Embryonic facial prominence (tissue), 1 donor: ENCODE data around the gene C3orf80.
"Not testable (repeated sequence)": the region's sequence is repeated elsewhere in the genome, so short reads cannot be mapped to it uniquely, and the experiment has no call there.

Experiments used
- DNase-seq: peaks from one replicate; pipeline ENCODE4 v3.0.0-alpha.2; 2016; ENCODE audit errors: extremely low spot score

The C3orf80 gene

DNA sequence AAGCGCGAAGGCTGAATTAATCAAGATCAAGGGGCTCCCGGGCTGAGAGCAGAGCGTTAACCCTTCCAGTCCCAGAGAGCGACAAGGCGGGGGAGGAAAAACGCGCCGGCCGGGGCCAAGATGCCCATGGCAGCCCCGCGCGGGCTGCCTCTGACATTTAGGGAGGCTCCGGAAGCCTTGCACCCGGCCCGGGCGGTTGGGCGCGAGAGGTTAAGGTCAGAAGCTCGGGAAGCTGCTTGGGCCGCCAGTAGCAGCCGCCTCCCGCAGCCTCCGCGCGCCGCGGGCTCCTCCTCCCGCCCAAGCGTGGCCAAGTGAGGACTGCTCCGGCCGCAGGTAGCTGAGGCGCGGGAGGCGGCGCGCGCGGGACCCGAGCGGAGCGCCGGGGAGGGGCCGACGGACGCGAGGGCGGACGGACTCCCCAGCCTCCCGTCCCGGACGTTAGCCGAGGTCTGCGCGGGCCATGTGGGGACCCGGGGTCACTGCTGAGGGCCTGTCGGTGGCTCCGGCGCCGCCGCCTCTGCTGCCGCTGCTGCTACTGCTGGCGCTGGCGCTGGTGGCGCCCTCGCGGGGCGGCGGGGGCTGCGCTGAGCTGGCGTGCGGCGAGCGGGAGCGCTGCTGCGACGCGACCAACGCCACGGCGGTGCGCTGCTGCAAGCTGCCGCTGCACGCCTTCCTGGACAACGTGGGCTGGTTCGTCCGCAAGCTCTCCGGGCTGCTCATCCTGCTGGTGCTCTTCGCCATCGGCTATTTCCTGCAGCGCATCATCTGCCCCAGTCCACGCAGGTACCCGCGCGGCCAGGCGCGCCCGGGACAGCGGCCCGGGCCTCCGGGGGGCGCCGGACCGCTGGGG is at the start of gene C3orf80:
Gene C3orf80 (plus strand): TSS at position 247 of the 850 bp plus-strand sequence. CDS start 214 bp downstream, at position 461.
- DNase-seq, result no peak

DNA sequence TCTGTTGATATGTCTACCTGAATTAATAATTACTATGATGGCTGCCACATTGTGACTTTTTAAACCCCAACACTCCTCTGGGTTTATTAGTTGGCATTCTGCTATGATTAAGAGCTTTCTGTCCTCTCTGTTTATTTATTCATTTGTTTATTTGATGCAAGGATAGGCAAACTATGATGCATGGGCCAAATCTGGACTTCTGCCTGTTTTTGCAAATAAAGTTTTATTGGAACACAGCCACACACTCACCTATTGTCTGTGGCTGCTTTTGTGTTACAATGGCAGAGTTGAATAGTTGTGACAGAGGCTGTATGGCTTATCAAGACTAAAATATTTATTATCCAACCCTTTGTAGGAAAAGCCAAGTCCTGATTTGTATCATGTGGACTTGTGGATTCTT is 48.3 kb upstream of the C3orf80 start:
- no peak for DNase-seq

DNA sequence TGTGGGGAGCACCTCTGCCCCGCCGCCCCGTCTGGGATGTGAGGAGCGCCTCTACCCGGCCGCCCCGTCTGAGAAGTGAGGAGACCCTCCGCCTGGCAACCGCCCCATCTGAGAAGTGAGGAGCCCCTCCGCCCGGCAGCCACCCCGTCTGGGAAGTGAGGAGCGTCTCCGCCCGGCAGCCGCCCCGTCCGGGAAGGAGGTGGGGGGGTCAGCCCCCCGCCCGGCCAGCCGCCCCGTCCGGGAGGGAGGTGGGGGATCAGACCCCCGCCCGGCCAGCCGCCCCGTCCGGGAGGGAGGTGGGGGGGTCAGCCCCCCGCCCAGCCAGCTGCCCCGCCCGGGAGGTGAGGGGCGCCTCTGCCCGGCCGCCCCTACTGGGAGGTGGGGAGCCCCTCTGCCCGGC is 46.6 kb upstream of the C3orf80 start:
- not testable (repeated sequence) for DNase-seq

DNA sequence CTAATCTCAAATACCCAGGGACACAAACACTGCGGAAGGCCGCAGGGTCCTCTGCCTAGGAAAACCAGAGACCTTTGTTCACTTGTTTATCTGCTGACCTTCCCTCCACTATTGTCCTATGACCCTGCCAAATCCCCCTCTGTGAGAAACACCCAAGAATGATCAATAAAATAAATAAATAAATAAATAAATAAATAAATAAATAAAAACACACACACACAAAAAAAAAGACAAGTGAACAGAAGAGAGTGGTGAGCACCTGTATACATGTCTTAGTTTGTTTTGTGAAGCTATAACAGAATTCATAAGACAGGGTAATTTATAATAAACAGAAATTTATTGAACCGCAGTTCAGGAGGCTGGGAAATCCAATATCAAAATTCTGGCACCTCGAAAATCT is 45.8 kb upstream of the C3orf80 start:
- not testable (repeated sequence) for DNase-seq

DNA sequence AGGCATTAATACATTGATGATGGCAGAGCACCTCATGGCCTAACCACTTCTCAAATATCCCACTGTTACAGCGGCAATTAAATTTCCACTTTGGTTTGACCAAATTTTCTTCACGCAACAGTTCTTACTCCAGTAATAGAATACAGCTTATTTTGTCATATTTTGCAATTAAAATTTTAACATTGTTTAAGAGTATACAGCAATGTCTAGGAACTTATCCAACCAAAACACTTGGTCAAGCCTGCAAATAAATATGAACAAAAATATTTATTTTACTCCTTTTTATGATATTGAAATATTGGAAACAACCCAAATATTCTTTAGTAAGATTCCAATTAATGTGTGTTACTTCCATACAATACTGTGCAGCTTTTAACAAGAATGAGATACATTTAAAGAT is 45.3 kb upstream of the C3orf80 start:
- DNase-seq, result no peak

DNA sequence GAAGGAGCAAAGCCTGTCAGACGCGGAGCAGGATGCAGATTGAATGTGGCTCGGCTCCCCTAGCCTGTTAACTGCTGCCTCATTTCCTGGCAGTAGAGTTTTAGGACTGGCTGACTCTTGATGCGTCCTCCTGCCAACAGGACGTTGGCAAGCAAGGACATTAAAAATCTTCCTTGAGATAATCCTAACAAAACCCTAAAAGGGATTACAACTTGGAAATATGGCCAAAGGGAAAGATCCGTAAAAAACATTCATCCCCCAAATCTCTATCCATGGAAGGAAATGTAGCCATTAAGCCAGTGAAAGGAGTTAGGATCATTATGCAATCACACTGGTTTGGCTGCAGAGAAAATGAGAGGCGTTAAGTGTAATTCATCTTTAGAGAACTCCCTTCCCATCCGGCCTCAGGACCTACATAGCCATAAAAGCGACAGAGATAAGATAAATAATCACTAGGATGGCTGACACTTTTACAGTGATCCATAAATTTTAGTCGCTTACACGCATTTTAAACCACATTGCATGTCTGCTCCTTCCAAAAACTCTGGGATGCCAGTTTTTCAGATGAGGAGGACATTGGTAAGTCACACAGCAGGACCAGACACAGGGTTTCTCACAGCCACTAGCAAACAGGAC is 44.5 kb upstream of the C3orf80 start:
- no peak for DNase-seq

DNA sequence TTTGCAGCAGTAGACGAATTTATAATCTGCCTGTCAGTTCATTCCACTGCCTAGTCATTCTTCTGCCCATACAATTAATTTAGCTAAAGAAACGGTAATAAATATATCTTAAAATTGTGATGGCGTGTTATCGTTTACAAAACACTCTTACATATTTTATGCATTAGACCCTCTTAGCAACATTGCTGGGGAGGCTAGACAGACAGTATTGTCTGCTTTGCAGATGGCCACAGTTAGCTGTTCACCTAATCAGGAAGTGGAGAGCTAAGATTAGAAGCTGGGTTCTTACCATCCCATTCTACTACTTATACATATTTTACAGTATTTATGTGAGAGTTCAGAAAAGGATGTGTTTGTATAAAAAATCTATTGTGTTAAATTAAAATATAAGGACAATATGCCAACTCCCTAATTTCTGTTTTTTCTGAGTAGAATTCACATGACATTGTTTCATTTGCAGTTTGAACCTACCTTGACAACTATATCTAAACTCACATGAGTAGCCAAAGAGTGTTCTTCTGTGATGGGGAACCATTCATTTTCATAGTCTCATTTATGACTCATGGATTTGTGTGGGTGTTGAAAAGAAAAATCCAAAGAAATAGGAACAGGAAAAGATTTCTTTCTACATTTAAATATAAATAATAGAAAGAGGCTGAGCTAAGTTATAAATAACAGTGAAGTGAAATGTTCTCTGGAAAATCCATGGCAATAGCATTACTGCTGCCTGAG is 41.7 kb upstream of the C3orf80 start:
- no peak for DNase-seq

DNA sequence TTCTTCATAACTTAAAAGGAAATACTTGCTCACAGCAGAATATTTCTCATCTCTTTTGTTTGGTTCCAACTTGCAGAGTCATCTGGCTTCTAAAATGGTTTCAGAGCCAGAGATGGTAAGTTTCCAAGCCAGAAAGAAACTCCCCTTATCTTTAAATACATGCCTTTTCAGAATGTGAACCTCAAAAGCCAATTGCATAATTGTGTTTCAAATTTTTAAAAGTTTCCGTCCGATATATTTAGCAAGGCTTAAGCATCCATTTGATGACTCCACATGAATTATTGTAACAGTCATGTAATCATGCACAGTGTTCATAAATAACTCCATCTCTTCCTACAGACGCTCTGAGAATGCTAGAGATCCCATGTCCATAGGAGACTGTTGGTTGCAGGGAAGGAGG is 40.6 kb upstream of the C3orf80 start:
- no peak for DNase-seq

DNA sequence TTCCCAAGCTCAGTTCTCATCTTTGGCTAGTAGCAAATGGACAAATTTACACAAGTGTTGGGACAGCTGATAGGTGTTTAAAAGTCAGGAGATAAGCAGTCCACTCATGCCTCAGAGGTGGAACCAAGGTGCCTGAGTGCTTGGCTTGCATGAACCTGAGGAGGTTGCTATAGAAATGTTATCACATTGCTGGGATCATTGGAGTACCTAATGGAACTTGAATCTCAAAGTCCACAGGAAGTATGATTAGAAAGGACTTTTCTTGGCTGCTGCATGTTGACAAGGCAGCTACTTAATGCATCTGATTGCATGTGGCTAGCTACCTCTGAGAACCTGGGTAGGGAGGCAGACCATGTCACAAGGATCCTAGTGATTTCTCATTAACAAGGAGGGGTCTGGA is 39.5 kb upstream of the C3orf80 start:
- no peak for DNase-seq

DNA sequence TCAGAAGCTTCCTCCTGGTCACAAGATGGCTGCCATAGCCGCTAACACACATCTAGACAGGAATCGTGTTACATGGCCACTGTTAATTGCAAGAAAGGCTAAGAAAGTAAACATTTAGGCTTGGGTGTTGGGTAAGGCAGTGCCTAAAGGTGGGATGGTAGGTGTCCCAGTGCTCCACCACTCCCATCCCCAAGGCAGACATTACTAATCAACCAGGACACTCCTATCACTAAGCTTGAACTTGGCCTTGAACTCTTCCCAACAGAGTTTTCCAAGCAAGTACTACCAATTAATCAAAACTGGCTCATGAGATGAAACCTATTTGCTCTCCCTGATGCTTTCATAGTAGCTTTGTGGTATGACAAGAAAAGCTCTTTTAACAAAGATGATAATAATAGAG is 37.9 kb upstream of the C3orf80 start:
- no peak for DNase-seq

DNA sequence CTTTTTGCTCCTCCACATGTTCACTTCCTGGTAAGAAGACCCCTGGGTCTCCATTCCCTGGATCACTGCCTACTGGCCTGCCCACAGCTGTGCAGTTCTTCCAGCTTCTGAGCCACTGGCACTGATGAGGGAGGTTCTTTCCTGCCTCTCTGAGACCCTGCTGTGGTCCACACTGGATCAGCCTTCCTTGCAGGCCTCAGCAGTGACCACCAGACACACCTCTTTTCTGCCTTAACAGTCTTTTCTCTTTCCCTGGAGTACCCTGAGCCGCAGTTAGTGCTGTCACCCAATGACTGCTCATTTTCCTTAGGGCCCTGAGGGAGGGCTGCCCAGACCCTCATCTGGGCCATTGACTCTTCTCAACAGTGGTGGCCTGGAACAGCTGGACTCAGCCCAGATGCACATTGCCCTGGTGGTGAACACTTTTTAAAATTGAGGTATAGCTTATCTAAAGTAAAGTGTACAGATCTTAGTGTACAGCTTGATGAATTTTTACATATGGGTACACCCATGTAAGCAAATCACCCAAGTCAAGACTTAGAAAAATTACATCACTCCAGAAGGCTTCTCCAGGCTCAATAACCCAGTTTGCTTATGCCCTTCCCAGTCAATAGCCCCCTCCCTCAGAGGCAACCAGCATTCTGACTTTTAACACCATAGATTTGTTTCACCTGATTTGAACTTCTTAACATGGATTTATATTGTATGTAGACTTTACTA is 32.8 kb upstream of the C3orf80 start:
- DNase-seq, result no peak

DNA sequence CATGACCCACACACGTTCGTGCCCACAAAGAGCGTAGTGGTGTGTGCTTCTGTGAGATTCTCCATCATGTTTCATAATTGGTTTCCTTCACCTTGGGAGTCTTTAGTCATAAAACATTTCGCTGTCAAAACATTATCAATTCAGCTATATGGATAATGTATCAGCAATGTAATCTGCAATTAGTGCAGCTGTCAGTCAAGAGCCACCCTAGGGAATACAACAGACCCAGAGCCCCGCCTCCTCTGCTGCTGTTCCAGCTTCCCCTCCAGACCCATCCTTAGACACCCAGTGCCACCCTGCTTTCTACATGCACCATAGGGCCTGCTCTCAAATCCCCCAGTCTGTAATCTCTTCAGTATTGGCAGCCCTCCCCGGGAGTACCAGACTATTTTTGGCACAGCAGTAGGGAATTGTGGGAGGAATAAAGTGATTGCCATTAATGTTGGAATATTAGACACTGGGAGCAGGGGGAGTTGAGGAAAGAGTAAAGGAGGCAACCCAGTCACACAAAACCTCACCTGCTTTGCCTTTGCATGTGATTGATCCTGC is 31.5 kb upstream of the C3orf80 start:
- DNase-seq, result no peak

DNA sequence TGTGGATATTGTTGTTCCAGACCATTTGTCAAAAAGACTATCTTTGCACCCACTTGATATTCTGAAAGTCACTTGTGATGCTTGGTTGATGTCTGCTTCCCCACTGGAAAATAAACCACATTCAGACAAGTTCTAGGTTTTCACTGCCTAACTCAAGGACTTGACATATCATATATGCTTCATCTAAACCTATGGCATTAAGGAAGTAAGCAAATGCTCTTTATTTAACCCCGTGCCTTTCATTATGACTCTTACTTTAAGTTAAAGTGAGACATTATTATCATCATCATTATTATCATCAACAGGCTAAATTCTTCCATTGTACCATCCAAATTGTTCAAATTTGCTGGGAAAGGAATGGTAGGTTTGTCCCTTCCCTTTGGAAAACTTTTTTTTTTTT is 30.8 kb upstream of the C3orf80 start:
- DNase-seq, result no peak

DNA sequence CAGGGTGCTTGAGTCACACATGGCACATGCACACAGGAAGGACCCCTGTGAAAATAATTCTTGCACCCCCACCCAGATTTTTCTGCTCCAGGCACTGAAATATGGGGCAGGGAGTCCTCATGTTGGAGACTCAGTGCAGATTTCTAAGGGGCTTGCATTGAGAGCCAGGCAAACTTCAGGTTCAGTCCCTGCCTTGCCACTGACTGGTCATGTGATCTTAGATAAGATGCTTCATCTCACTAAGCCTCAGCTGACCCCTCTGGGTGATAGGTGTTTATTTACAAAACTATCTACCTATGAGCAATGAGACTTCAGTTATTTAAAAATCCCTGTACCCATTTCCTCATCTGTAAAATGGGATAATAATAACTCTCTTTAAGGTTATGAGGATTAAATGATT is 30.1 kb upstream of the C3orf80 start:
- no peak for DNase-seq

DNA sequence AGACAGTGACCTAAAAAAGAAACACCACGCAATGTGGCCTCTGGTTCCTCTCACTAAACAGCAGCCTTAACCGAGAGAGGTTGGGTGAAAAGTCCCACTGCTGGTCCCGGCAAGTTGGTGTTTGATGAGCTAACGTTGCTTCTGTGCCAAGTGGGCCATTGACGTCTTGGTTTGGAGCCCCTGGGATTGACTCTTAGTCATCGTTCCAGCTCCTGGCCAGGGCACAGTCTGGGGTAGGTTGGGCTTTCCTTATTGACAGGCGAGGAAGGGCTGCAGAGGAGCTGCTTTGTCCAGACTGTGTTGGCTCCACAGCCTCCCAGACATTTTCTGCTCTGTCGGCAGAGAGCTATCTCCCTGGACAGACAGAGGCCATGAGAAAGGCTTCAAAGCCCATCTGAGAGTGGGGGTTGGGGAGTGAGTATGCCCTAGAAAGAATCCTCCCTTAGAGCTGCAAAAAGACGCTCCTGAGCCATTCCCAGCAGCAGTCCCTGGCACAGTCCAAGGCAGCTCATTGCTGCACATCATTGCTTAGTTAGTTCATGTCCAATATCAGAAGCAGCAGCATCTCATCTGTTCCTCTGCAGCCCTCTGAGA is 28.6 kb upstream of the C3orf80 start:
- DNase-seq, result no peak

DNA sequence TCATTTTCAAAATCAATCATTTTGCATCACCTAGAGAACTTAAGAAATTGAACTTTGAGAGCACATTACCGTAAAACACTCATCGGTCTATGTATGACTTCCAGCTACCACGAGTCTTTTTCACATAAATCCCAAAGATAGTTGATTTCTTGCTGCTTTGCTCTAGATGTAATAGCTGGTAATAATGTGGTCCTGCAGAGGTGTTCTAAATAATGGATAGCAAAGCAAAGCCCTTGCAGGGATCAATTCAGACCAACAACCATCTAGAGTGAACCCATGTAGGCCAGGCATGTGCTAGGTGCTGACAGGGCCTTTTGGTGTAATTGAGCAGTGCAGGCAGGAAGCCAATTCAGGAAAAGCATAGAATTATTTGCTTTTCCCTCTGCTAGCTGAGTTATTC is 26.1 kb upstream of the C3orf80 start:
- no peak for DNase-seq

DNA sequence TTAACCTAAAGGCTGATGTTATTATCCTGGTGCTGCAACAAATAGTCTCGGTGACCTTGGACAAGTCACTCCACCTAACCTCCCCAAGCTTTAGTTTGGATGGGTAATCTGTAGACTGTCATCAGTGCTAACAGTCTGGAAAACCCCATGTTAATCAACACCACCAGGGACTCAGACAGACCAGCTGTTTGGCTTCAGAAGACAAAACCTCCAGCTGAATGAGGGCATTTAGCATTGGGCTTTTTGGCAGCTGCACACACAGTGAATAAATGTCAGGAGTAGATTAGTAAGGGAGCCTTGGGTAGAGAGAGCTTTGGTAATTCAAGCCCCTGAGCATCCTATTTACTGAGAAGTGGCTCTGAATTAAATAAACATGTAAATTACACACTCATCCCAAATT is 24.9 kb upstream of the C3orf80 start:
- no peak for DNase-seq

DNA sequence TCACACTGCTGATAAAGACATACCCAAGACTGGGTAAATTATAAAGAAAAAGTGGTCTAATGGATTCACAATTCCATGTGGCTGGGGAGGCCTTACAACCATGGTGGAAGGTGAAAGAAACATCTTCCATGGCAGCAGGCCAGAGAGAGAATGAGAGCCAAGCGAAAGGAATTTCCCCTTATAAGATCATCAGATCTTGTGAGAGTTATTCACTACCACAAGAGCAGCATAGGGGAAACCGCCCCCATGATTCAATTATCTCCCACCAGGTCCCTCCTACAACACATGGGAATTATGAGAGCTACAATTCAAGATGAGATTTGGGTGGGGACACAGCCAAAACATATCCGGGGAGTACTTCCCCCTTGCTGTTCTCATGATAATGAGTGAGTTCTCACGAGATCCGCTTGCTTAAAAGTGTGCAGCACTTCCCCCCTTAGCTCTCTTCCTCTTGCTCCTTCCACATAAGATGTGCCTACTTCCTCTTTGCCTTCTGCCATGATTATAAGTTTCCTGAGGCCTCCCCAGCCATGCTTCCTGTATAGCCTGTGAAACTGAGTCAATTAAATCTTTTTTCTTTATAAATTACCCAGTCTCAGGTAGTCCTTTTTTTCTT is 20.7 kb upstream of the C3orf80 start:
- not testable (repeated sequence) for DNase-seq

DNA sequence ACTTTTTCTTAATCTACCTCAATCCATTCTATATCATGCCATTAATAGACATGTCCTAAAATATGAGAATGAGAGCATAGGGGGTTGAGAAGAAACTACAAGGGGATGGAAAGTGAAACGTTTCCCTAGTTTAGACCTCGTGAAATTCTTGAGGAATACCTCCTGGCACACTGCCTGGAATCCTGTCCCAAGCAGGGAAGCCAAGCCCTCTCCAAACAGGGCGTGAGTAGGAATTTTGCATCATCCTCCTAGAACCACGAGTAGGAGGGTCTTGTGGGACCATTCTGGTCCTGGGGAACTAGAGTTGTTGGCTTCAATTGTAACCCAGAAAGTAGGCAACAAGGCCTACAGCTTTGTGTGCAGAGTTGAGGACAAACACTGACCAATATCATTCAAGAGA is 19.6 kb upstream of the C3orf80 start:
- DNase-seq, result no peak

DNA sequence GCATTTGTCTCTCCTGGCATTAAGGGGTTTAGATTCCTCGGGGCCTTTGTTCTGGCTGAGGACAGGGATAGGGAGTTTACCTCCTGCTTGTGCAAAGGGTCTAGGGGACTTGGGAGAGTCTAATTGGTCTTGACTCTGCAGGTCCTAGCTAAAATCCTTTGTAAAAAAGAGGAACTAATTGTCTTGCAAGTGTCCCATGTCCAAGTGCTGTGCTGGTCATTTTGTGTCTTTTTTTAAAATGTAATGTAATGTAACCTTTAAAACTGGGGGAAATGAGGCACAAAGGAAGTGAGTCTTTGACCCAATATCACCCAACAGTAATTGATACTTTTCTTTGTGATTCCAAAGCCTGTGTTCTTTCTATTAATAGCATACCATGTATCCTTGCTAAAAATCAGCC is 14.9 kb upstream of the C3orf80 start:
- DNase-seq, result no peak

DNA sequence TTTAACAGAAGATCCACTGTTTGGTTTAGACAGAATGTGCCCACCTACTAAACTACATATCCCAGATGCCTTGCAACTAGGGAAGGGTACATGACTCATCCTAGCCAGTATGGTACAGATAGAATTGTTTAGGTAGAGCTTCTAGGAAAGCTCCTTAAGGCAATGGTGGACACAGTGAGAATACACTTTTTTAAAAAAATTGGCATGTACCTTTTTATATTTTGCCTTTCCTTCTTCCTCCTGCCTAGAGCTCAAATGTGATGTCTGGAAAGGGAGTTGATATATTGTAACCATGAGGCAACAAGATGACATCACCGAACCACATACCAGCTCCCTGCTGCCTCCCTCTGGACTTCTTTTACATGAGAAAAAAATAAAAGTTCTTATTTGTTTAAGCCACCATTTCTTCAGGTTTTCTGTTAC is 14.4 kb upstream of the C3orf80 start:
- no peak for DNase-seq
